GF-D8 (cell line): ENCODE results near the gene GNS.
A peak's percentile ranks its signal among the peaks of the same experiment; 100 is the strongest.

Source experiments
- DNase-seq: peaks from one replicate; lab custom pipeline; 2025; lab: John Stamatoyannopoulos, UW

Gene GNS

GRCh38 chr12:64735442-64735841, 23.8 kb downstream of the GNS start:
- no peak for DNase-seq

DNA sequence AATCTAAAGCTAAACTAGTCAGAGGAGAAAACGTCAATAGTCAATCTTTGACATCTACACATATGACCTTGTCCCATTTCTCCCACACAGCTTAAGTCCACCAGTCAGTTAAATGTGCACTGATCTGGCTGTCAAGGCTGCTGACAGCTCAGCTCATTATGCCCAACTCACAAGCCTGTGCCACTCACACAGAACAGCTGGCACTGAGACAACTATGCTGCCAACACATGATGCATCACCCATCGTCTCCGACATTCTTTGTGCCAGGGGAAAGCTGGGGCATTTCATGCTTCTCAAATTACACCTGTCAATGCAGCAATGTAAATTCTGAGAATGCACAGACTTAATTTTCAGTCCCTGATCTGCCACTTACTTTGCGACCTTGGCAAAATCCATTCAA, 25.3 kb downstream of the GNS start:
- no peak for DNase-seq

GRCh38 chr12:64731683-64732082, 27.5 kb downstream of the GNS start:
- DNase-seq = no peak

DNA sequence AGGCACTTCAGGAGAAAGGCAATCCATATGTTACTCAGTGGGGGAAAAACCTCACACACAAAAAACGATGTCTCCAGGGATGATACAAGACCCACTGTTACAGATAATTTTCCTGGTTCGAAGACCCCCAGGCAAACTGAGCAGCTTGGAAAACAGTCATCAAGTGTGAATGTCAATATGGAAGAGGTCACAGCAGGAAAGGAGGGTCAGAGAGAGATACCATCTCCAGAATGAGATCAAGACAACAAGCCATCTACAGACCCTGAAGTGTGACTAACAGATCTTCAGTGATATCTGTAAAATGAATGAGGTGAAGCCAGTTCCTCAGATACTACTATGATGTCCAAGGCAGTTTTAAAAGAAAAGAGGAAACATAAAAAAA, 28.6 kb downstream of the GNS start:
- no peak for DNase-seq

- no peak for DNase-seq
These were observed 29.2 kb downstream of the GNS start for GRCh38 chr12:64729909-64730587.

DNA sequence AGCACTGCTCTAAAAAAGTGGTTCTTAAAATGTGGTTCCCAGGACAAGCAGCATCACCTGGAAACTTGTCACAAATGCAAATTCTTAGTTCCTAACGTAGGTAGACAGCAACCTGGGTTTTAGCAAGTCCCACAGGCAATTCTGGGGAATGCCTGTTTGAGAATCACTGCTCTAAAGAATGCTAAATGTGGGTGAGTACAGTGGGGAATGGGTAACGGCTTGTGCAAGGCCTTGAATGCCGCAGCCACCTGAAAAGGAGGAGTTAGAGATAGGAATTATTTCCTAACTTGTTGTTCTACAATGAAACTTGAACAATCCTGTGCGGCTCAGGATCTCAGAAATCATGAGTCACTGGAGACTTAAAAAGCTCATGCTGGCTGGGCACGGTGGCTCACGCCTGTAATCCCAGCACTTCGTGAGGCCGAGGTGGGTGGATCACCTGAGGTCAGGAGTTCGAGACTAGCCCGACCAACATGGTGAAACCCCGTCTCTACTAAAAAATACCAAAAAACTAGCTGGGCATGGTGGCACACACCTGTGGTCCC, 34.9 kb downstream of the GNS start:
- no peak for DNase-seq

GRCh38 chr12:64723630-64724029, 35.6 kb downstream of the GNS start:
- DNase-seq = no peak

GRCh38 chr12:64722835-64723234, 36.4 kb downstream of the GNS start:
- no peak for DNase-seq

- DNase-seq = no peak
These were observed 38.3 kb downstream of the GNS start for GRCh38 chr12:64720884-64721283.

- no peak for DNase-seq
These were observed 40.6 kb downstream of the GNS start for GRCh38 chr12:64718649-64719048.

- no peak for DNase-seq
These were observed 42.3 kb downstream of the GNS start for GRCh38 chr12:64716839-64717455.

GRCh38 chr12:64716371-64716770, 42.8 kb downstream of the GNS start:
- no peak for DNase-seq

DNA sequence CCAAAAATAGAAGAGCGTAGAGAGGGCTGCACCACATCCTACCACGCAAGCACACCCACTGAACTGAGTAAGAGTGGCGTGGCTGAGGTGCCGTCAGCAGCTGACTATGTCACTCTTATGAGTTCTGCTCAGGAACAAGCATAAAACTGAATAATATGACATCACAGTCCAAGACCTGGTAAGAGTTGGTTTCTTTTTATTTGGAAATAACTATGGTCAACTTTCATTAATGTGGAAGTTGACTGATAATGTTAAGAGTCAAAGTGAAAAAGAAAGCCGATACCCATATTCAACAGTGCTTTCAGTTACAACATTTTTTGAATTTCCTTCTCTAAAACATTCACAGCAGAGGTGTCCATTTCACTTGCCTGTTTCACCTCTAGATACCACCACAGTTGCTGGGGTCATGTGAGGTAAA, 44.6 kb downstream of the GNS start:
- DNase-seq = no peak

- DNase-seq = peak; percentile 25
These were observed 45.8 kb downstream of the GNS start for GRCh38 chr12:64713376-64713775.

DNA sequence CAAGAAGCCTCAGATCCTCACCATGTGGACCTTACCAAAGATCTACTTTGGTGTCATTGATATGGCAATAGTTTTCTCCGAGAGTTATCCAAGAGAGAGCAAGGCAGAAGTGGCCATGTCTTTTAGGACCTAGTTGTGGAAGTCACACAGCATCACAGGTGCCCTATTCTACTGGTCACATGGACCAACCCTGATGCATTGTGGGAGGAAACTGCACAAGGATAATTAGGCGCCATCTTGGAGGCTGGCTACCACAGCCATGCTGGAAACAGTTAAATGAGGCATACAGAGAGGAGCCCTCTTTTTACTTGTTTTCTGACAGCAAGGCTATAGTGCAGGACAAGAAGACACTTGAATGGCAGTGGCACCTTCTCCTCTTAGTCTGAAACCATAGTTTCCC, 49.8 kb downstream of the GNS start:
- no peak for DNase-seq

GRCh38 chr12:64707926-64708325, 51.3 kb downstream of the GNS start:
- DNase-seq = no peak

DNA sequence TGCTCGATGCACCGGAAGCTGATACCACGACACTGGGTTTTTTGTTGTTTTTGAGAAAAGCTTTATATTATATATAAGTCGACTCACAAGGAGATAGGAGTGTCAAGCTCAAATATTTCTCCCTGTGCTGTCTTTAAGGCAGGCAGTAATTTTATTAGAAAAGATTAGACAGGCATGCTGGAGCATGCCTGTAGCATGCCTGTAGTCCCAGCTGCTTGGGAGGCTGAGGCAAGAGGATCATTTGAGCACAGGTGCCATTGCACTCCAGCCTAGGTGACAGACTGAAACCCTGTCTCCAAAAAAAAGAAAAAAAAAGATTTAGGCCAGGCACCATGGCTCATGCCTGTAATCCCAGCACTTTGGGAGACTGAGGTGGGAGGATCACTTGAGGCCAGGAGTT, 51.8 kb downstream of the GNS start:
- no peak for DNase-seq

DNA sequence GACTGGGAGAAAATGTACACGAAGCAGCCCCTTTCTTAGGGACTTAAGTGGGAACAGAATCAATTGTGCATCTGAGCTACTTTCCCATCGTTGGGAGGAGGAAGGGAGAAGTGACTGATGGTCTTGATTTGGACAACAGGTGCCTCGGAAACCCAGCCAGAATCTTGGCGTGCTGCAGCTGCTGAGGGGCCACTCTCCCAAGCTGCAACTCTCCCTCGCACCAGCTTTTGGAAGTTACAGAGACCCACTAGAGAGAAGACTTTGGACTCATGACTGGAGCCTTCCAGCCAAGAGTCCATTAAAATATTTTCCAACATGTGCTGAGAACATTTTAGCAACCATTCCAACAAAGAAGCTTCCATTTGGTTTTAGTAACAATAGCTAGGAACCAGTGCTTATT, 52.3 kb downstream of the GNS start:
- no peak for DNase-seq

GRCh38 chr12:64706306-64706705, 52.9 kb downstream of the GNS start:
- no peak for DNase-seq

DNA sequence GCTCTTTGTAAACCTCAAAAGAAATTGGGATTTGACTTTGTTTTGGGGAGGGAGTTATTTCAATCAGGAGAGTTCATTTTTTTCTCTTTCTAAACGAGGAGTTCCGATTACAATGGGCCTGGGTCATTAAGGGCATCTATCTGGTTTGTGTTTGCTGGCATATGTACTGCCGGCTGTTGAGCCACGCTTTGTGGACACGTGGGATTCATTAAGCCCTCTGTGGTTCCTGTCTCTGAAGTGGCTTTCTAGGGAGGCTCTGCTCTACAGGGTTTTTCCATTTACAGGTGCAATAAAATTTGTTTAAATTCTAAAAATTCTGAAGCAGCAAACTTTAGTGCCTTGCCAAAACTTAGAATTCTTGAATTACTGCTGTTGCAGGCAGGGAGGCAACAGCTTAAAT, 57.9 kb downstream of the GNS start:
- no peak for DNase-seq

- no peak for DNase-seq
These were observed 58.7 kb downstream of the GNS start for GRCh38 chr12:64700532-64700931.

- DNase-seq = peak; percentile 62
These were observed 59.6 kb downstream of the GNS start for GRCh38 chr12:64699504-64700115.

- DNase-seq = no peak
These were observed 63.0 kb downstream of the GNS start for GRCh38 chr12:64696080-64696741.
